Embryonic facial prominence (tissue), 1 donor: ENCODE data around the gene CNOT2.
A peak's percentile ranks its signal among the peaks of the same experiment; 100 is the strongest.

ENCODE experiments used
- DNase-seq: peaks from one replicate; pipeline ENCODE4 v3.0.0-alpha.2; 2016; ENCODE audit errors: extremely low spot score

The CNOT2 gene, protein sequence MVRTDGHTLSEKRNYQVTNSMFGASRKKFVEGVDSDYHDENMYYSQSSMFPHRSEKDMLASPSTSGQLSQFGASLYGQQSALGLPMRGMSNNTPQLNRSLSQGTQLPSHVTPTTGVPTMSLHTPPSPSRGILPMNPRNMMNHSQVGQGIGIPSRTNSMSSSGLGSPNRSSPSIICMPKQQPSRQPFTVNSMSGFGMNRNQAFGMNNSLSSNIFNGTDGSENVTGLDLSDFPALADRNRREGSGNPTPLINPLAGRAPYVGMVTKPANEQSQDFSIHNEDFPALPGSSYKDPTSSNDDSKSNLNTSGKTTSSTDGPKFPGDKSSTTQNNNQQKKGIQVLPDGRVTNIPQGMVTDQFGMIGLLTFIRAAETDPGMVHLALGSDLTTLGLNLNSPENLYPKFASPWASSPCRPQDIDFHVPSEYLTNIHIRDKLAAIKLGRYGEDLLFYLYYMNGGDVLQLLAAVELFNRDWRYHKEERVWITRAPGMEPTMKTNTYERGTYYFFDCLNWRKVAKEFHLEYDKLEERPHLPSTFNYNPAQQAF

GRCh38 chr12:70242695-70243509 is at the start of gene CNOT2:
CNOT2 (plus strand) TSS chr12:70243433; CDS start chr12:70278227, 34,794 bp downstream.
- peak; percentile 81 for DNase-seq

DNA sequence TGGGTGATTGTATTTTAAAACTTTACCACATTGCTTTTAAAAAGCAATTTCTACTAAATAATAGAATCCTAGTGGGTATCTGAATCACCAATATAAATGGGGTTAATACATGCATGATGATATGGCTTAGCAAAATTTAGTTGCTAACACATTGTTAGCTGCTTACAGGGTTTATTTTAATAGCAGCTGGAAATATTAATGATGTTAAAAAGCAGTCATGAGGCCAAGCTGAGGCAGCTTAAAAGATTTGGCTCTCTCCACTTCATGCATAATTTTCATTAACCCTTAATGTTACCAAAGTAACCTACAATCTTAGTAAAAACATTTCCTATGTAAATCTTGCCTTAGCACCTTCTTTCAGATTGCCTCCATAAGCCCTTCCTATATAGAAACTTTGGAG is 49.2 kb upstream of the CNOT2 start:
- no peak for DNase-seq

GRCh38 chr12:70196811-70197281 is 46.4 kb upstream of the CNOT2 start:
- DNase-seq = no peak

DNA sequence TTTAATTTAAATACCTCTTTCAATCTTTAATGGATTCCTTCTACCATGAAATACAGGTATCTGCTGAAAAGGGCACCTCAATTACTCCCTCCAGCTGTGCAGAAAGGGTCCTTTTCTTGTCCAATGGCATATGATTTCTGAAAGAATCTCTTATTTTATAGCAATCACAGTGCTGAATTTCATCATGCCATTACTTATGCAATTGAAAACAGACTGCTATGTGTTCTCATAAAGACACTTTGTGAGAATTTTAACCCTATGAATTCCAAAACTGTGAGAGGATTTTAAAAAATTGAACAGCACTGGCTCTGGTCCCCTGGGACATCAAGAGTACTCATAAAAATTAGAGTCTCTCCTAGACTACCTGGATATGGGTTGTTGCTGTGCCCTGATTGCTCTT is 45.9 kb upstream of the CNOT2 start:
- DNase-seq = peak; percentile 14

DNA sequence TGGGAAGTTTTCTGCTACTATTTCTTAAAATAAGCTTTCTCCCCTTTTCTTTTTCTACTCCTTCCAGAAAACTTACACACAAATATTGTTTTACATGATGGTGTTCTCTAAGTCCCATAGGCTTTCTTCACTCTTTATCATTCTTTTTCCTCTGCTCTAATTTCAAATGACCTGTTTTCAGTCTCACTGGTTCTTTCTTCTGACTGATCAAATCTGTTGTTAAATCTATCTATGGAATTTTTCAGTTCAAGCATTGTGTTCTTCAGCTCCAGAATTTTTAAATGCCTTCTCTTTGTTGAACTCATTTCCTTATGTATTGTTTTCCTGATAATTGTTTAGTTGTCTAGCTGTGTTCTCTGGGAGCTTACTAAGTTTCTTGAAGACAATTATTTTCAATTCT is 29.5 kb upstream of the CNOT2 start:
- no peak for DNase-seq

- DNase-seq = no peak
Measured at GRCh38 chr12:70214972-70215617, 28.1 kb upstream of the CNOT2 start.

DNA sequence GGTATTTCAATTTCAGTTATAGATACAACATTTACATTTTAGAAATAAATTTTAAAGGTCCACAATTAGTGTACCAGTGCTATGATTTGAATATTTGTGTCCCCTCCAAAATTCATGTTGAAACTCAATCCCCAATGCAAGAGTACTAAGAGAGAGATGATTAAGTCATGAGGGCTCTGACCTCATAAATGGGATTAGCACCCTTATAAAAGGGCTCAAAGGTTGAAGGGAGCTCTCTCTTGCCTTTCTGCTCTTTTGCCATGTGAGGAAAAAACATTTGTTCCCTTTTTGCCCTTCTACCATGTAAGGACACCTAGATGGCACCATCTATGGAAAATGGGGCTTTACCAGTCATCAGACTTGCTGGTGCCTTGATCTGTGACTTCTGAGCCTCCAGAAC is 25.8 kb upstream of the CNOT2 start:
- no peak for DNase-seq

GRCh38 chr12:70221626-70222025 is 21.6 kb upstream of the CNOT2 start:
- DNase-seq = no peak

DNA sequence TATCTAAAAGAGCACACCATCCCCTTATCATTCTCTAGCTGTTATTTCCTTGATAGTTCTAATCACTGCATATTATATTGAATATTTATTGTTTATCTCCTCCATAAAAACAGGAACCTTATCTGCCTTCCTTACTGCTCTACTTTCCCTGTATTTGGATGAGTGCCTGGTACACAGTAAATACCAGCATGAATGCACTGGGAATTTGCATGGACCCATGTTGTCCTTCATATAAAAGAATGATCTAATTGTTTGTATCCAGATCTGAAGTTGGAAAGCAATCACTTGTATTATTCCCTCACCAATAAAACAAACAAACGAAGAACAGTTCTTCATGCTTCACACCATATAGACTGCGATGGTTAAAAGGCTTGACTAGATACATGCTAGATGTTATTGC is 15.3 kb upstream of the CNOT2 start:
- DNase-seq = no peak

DNA sequence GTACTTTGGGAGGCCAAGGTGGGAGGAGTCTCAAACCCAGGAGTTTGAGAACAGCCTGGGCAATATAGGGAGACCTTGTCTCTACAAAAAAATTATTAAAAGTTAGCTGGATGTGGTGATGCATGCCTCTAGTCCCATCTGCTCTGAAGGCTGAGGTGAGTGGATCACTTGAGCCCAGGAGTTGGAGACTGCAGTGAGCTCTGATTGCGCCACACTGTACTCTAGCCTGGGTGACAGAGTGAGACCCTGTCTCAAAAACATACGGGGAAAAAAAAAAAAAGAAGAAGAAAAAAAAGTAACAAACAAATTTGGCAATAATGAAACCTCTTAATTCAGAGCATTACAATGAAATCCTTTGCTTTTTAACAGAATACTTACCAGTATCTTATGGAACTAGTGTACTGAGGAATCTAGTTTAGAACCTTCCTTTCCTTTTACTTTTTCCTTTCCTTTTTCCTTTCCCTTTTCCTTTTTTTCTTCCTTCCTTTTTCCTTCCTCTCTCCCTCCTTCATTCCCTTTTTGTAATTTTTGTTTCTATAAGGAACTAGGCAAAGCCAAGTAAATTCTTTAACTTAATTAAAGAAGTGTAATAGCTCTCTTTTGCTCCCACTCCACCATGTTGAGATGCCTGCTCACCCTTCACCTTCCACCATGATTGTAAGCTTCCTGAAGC is 12.2 kb upstream of the CNOT2 start:
- no peak for DNase-seq

DNA sequence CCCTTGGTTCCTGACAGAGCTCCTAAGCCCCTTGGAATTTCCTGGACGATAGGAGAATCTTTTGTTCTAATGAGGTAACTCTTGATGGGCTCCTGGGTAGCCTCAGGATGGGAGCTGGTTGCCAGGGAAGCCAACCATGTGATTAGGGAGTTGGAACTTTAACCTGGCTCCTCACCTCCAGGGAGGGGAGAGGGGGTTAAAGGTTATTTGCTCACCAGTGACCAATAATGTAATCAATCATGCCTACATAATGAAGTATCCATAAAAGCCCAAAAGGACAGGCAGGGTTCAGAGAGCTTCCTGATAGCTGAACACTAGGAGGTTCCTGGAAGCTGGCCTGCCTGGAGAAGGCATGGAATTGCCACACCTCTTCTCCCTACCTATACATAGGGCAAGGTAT is 6.2 kb upstream of the CNOT2 start:
- no peak for DNase-seq

GRCh38 chr12:70240673-70241072 is 2.6 kb upstream of the CNOT2 start:
- no peak for DNase-seq

- DNase-seq = no peak
Measured at GRCh38 chr12:70241845-70242244, 1.4 kb upstream of the CNOT2 start.

DNA sequence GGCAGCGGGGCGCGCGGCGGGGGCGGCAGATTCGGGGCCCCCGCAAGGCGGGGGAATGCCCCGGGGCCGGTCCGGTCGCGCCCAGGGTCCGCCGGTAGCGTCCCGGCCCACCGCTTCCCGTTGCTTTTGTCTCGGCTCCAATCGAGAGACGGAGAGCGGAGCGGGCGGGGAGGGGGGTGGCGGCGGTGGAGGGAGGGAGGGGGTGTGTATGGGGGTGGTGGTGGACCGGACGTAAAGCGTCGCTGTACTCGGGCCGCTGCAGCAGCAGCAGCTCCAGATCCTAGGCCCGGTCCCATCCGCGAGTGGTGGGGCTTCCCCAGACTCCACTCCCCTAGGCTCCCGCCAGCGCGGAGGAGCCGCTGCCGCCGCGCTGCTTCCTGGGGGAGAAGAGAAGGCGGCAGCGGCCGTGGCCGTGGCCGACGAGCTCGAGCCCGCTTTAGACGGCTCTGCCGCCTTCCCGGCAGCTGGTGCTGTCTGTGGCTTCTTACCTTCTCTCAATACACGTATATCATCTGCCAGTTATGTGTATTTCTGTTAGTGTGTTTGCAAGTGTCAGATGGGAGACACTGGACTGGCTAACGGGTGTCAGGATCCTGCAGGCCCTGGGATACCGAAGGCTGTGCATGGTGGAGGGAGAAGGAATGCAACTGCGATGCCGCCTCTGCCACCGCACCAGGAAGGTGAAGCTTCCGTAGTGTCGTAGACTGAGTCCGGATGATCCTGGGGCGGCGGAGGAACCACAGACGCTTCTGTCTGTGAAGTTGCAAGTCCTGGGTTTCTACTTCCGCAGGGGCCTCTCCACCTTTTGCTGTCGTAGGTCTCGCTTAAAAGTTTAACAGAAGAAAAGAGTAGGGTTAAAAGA is 508 bp downstream of the CNOT2 start:
- peak; percentile 52 for DNase-seq

DNA sequence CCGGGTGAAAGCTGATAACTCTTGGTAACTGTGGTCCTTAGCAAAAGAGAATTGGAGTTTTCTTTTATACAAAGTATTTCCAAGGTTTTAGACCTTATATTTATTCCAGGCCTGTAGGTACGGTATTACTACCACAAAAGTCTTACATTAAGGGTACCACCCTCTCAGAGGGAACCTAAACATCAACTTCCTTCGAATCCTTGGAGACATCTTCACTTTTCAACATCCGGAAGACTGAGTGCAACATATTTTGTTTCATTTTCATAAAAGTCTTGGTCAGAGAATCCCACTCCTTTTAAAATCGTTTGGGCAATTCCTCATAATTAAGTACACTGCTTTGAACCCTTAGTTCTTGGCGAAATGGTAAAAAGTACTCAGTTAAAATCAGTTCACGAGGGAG is 1.2 kb downstream of the CNOT2 start:
- no peak for DNase-seq

DNA sequence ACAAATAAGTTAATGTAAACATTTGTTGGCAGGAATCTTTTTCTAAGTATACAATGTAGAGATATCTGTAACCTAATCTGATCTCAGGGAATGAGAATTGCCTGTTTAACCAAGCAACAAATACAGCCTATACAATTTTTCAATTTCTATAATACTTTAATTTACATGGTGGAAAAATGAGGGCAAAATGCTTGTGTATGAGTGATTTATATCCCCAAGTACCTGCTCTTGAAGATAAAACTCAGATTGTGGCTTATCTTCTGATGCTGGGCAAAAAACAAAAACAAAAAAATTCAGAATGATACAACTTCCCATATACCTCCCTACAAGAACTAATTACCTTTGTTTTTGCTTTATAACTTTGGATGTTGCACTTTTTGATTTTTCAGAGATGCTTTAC is 2.2 kb downstream of the CNOT2 start:
- DNase-seq = no peak

DNA sequence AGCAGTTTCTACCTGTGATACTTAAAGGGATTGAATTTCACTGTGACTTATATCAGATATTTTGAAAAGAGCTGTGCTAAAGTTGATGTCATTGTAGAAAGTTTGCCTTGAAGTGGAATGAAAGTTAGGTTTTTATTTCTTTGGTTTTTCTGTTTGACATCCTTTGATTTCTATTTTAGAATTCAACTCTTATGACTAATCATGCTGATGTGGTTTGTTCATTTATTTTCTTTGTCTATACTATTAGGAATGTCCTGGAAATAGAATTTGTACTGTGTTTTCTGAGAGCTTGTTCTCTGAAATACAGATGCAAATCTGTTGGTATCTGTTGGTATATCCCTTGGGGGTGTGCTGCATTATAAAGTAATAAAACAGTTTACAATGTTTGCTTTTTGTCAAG is 3.3 kb downstream of the CNOT2 start:
- no peak for DNase-seq

GRCh38 chr12:70247653-70248199 is 4.5 kb downstream of the CNOT2 start:
- DNase-seq = no peak

- no peak for DNase-seq
Measured at GRCh38 chr12:70248876-70249275, 5.6 kb downstream of the CNOT2 start.

DNA sequence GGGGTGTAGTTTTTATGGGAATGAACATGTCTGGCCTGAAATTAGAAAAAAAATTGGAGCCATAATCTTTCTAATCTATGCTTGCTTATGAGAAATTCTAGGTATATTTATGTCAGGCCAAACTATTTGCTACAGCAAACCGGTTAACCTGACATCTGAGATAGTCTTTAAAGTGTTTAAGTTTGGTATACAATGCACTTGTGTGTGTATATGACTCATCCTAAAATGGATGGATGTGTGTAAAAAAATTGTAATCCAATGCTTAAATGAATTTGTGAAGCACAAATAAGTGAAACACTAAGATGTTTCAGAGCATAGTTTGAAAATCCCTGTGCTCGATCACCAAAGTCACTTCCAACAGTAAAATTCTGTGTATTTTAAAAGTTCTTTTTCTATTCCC is 6.7 kb downstream of the CNOT2 start:
- no peak for DNase-seq
